Neuronal stem cell (in vitro differentiated cells): ENCODE measurements around the gene SNX13.

Experiments used
- DNase-seq: peaks from one replicate; pipeline ENCODE4 v3.0.0-alpha.2; 2013; ENCODE audit warnings: low spot score
- H2AFZ ChIP-seq: one replicate; pipeline ENCODE4 v1.6.1; 2013; ENCODE audit warnings: mild to moderate bottlenecking, low read length, inconsistent platforms
- H2AK5ac ChIP-seq: 2 replicates; pipeline ENCODE4 v1.6.1; 2013; ENCODE audit warnings: low read depth, mild to moderate bottlenecking, inconsistent platforms, low read length, moderate library complexity, mixed read lengths
- H2BK120ac ChIP-seq: 2 replicates; pipeline ENCODE4 v1.6.1; 2013; ENCODE audit warnings: low read depth, mild to moderate bottlenecking, inconsistent platforms, low read length, moderate library complexity, mixed read lengths
- H2BK12ac ChIP-seq: one replicate; pipeline ENCODE4 v1.6.1; 2013; ENCODE audit warnings: low read length, inconsistent platforms
- H2BK15ac ChIP-seq: 2 replicates; pipeline ENCODE4 v1.6.1; 2013; ENCODE audit warnings: mild to moderate bottlenecking, low read length, inconsistent platforms, mixed read lengths
- H2BK5ac ChIP-seq: one replicate; pipeline ENCODE4 v1.6.1; 2013; ENCODE audit warnings: inconsistent platforms, mild to moderate bottlenecking, low read length, moderate library complexity
- H3K14ac ChIP-seq: one replicate; pipeline ENCODE4 v1.6.1; 2013; ENCODE audit warnings: low read length, inconsistent platforms
- H3K18ac ChIP-seq: 2 replicates; pipeline ENCODE4 v1.6.1; 2013; ENCODE audit warnings: low read length, inconsistent platforms
- H3K23ac ChIP-seq: 2 replicates; pipeline ENCODE4 v1.6.1; 2013; ENCODE audit warnings: low read depth, mild to moderate bottlenecking, mixed read lengths, low read length, inconsistent platforms; ENCODE audit not compliant: poor library complexity
- H3K27ac ChIP-seq: replicated peaks from 3 replicates; pipeline ENCODE4 v1.5.1; 2013; ENCODE audit warnings: low read length, inconsistent platforms
- H3K27me3 ChIP-seq, 3 experiments: 2 replicates each; pipeline ENCODE4 v1.6.1; 2013; ENCODE audit warnings: low read length in 3 of 3, mild to moderate bottlenecking in 2 of 3, inconsistent platforms in 1 of 3, low read depth in 1 of 3, mixed read lengths in 1 of 3, moderate library complexity in 1 of 3; ENCODE audit not compliant: control insufficient read depth in 3 of 3, insufficient read depth in 3 of 3
- H3K36me3 ChIP-seq, 2 donors: replicated peaks in 1 of 2; 2 replicates each; pipeline ENCODE4 v1.6.1; 2013; ENCODE audit warnings: low read length in 2 of 2; ENCODE audit not compliant: control insufficient read depth in 2 of 2, insufficient read depth in 2 of 2
- H3K4ac ChIP-seq: 2 replicates; pipeline ENCODE4 v1.6.1; 2013; ENCODE audit warnings: inconsistent platforms, mild to moderate bottlenecking, low read length, moderate library complexity
- H3K4me1 ChIP-seq, 2 donors: 1 replicate in 1 of 2; 2 replicates in 1 of 2; pipeline ENCODE4 v1.6.1; 2013; ENCODE audit warnings: low read length in 2 of 2, low read depth in 1 of 2; ENCODE audit not compliant: control insufficient read depth in 2 of 2, insufficient read depth in 1 of 2
- H3K4me2 ChIP-seq: one replicate; pipeline ENCODE4 v1.6.1; 2013; ENCODE audit warnings: mild to moderate bottlenecking, low read length, inconsistent platforms; ENCODE audit not compliant: insufficient read depth, poor library complexity, severe bottlenecking
- H3K4me3 ChIP-seq, 2 donors: 2 replicates each; pipeline ENCODE4 v1.5.1; 2013; ENCODE audit warnings: low read length in 2 of 2, mild to moderate bottlenecking in 2 of 2, inconsistent platforms in 1 of 2, moderate library complexity in 1 of 2
- H3K79me1 ChIP-seq: one replicate; pipeline ENCODE4 v1.6.1; 2013; ENCODE audit warnings: low read depth, mild to moderate bottlenecking, inconsistent platforms, low read length, moderate library complexity
- H3K9ac ChIP-seq: one replicate; pipeline ENCODE4 v1.6.1; 2013; ENCODE audit warnings: mild to moderate bottlenecking, low read depth, low read length, inconsistent platforms; ENCODE audit not compliant: poor library complexity
- H3K9me3 ChIP-seq, 2 donors: replicated peaks in 1 of 2; 2 replicates each; pipeline versions ENCODE3 to v1.6.1; 2013; ENCODE audit warnings: low read length in 2 of 2, mild to moderate bottlenecking in 2 of 2, inconsistent platforms in 1 of 2, low read depth in 1 of 2, mixed read lengths in 1 of 2, moderate library complexity in 1 of 2; ENCODE audit not compliant: control insufficient read depth in 2 of 2, insufficient read depth in 1 of 2
- H4K8ac ChIP-seq: one replicate; pipeline ENCODE4 v1.6.1; 2013; ENCODE audit warnings: low read depth, mild to moderate bottlenecking, inconsistent platforms, low read length, moderate library complexity
- H4K91ac ChIP-seq: one replicate; pipeline ENCODE4 v1.6.1; 2013; ENCODE audit warnings: low read length, low read depth, mild to moderate bottlenecking, inconsistent platforms; ENCODE audit not compliant: poor library complexity
- WGBS, 2 donors: extraction: QIAGEN DNeasy Blood & Tissue Kit; methylation state at CpG; one replicate each; pipeline ENCODE4 v1.1.7; 2013; ENCODE audit warnings: missing lambda C conversion rate in 2 of 2, mixed read lengths in 1 of 2; ENCODE audit not compliant: insufficient read length in 2 of 2, insufficient replicate concordance in 1 of 2; ENCODE audit errors: extremely low coverage in 2 of 2; 5-methylcytosine and 5-hydroxymethylcytosine counted together

SNX13 gene

GRCh38 chr7:17931069-17931468 lies 9.2 kb downstream of the SNX13 start:
- no peak overlapping the region for H3K27ac ChIP-seq
- no peak overlapping the region for H2BK15ac ChIP-seq
- no peak overlapping the region for H3K14ac ChIP-seq
- H3K79me1 ChIP-seq = peaks cover 3% of the 10 kb centered on the region
- no peaks in the 10 kb centered on the region for H3K4me1 ChIP-seq
- H3K4ac ChIP-seq = no peak overlapping the region
- H4K91ac ChIP-seq = no peak overlapping the region
- H2BK12ac ChIP-seq = no peak overlapping the region
- H3K9ac ChIP-seq = no peak overlapping the region
- H2BK120ac ChIP-seq = no peak overlapping the region
- H2BK5ac ChIP-seq = no peak overlapping the region
- no peak for DNase-seq
- H2AK5ac ChIP-seq = no peak overlapping the region
- no peak overlapping the region for H3K23ac ChIP-seq
- H3K36me3 ChIP-seq = peaks cover 0 to 3% of the 10 kb centered on the region in 2 donors
- H2AFZ ChIP-seq = no peak overlapping the region
- WGBS, 2 donors = no CpG with 5 or more reads among the region's 1 CpG
- H3K4me2 ChIP-seq = no peak overlapping the region
- no peak overlapping the region for H3K18ac ChIP-seq
- H3K4me3 ChIP-seq = no peak overlapping the region
- H4K8ac ChIP-seq = no peak overlapping the region
- H3K27me3 ChIP-seq = peaks cover 0 to 2% (median 0%) of the 10 kb centered on the region in 3 experiments
- H3K9me3 ChIP-seq = peaks cover 0 to 2% of the 10 kb centered on the region in 2 donors

- Histone ChIP-seq H4K8ac (no peak overlapping the region), H3K4ac (no peak overlapping the region), H3K9me3 (peaks cover 0 to 2% of the 10 kb centered on the region in 2 donors), H2AK5ac (no peak overlapping the region), H3K4me2 (no peak overlapping the region), H3K27me3 (peaks cover 0 to 2% (median 0%) of the 10 kb centered on the region in 3 experiments), H3K79me1 (peaks cover 3% of the 10 kb centered on the region), H3K14ac (no peak overlapping the region), H2BK5ac (no peak overlapping the region), H3K9ac (no peak overlapping the region), H2AFZ (no peak overlapping the region), H3K23ac (no peak overlapping the region), H2BK120ac (no peak overlapping the region), H2BK15ac (no peak overlapping the region), H2BK12ac (no peak overlapping the region), H4K91ac (no peak overlapping the region), H3K4me1 (no peaks in the 10 kb centered on the region), H3K27ac (no peak overlapping the region), H3K18ac (no peak overlapping the region), H3K4me3 (no peak overlapping the region), H3K36me3 (no peaks in the 10 kb centered on the region)
- no peak for DNase-seq
- no CpG with 5 or more reads among the region's 2 CpGs for WGBS, 2 donors
These were observed 9.7 kb downstream of the SNX13 start for GRCh38 chr7:17930546-17930945.

GRCh38 chr7:17929647-17930395 lies 10.5 kb downstream of the SNX13 start:
- H3K9me3 ChIP-seq = peaks cover 0 to 2% of the 10 kb centered on the region in 2 donors
- no peak overlapping the region for H4K8ac ChIP-seq
- no peak overlapping the region for H2AK5ac ChIP-seq
- H2AFZ ChIP-seq = no peak overlapping the region
- no peak for DNase-seq
- H2BK15ac ChIP-seq = no peak overlapping the region
- H3K9ac ChIP-seq = no peak overlapping the region
- no peak overlapping the region for H3K27ac ChIP-seq
- H3K18ac ChIP-seq = no peak overlapping the region
- H3K27me3 ChIP-seq = peaks cover 0 to 2% (median 0%) of the 10 kb centered on the region in 3 experiments
- WGBS, 2 donors = no CpG with 5 or more reads among the region's 5 CpGs
- H2BK5ac ChIP-seq = no peak overlapping the region
- no peaks in the 10 kb centered on the region for H3K36me3 ChIP-seq
- no peak overlapping the region for H2BK120ac ChIP-seq
- H3K79me1 ChIP-seq = peaks cover 3% of the 10 kb centered on the region
- no peak overlapping the region for H4K91ac ChIP-seq
- H3K14ac ChIP-seq = no peak overlapping the region
- no peaks in the 10 kb centered on the region for H3K4me1 ChIP-seq
- H3K4ac ChIP-seq = no peak overlapping the region
- H2BK12ac ChIP-seq = no peak overlapping the region
- no peak overlapping the region for H3K23ac ChIP-seq
- no peak overlapping the region for H3K4me3 ChIP-seq
- no peak overlapping the region for H3K4me2 ChIP-seq

GRCh38 chr7:17928055-17928454 lies 12.2 kb downstream of the SNX13 start:
- no peak for DNase-seq
- no CpG with 5 or more reads among the region's 1 CpG for WGBS, 2 donors
- Histone ChIP-seq H2BK12ac (no peak overlapping the region), H3K4me2 (no peak overlapping the region), H3K27me3 (peaks cover 0 to 2% (median 0%) of the 10 kb centered on the region in 3 experiments), H3K23ac (no peak overlapping the region), H3K36me3 (no peaks in the 10 kb centered on the region), H3K4me1 (peaks cover 0 to 2% of the 10 kb centered on the region in 2 donors), H3K4ac (no peak overlapping the region), H3K27ac (no peak overlapping the region), H2BK15ac (no peak overlapping the region), H4K8ac (no peak overlapping the region), H2BK120ac (no peak overlapping the region), H3K79me1 (peaks cover 3% of the 10 kb centered on the region), H3K18ac (no peak overlapping the region), H3K9me3 (peaks cover 0 to 2% of the 10 kb centered on the region in 2 donors), H2AFZ (no peak overlapping the region), H4K91ac (no peak overlapping the region), H2BK5ac (no peak overlapping the region), H3K9ac (no peak overlapping the region), H2AK5ac (no peak overlapping the region), H3K4me3 (no peak overlapping the region), H3K14ac (no peak overlapping the region)
